Measurements from ENCODE around the gene CCDC192.

Gene CCDC192

GRCh38 chr5:127680595-127680994 lies 22.6 kb upstream of the CCDC192 start:
- no peak overlapping the region for H3K27ac ChIP-seq (ENCODE audit: low read depth, low read length)
- no peaks in the 10 kb centered on the region for H3F3A ChIP-seq (ENCODE audit: control insufficient read depth, insufficient read depth)
- H3K4me2 ChIP-seq (ENCODE audit: low read length), result no peak overlapping the region
- TF ChIP-seq EZH2phosphoT487 (IDR thresholded peaks at IDR 0.05; ENCODE audit: borderline replicate concordance, low read length) (no peak), CTCF (IDR thresholded peaks at IDR 0.05; ENCODE audit: low read depth, low read length, poor library complexity, severe bottlenecking) (no peak)
- H4K20me1 ChIP-seq (ENCODE audit: control insufficient read depth, insufficient read depth, low read depth, low read length), result no peaks in the 10 kb centered on the region
- no peaks in the 10 kb centered on the region for H3K4me1 ChIP-seq (ENCODE audit: control insufficient read depth, low read length)
- no peaks in the 10 kb centered on the region for H3K79me2 ChIP-seq (ENCODE audit: control insufficient read depth, low read length)
- H3K9me2 ChIP-seq (replicated peaks; ENCODE audit: control insufficient read depth, low read length), result no peaks in the 10 kb centered on the region
- H3K9me3 ChIP-seq (ENCODE audit: control insufficient read depth, insufficient read depth, low read length), result no peaks in the 10 kb centered on the region
- H3K27me3 ChIP-seq (ENCODE audit: control insufficient read depth, low read length), result no peaks in the 10 kb centered on the region
- no peak overlapping the region for H3K4me3 ChIP-seq (ENCODE audit: low read length)
- H3K36me3 ChIP-seq (ENCODE audit: control insufficient read depth, low read length), result no peaks in the 10 kb centered on the region

- H3K27ac ChIP-seq (ENCODE audit: low read depth, low read length), result no peak overlapping the region
- H3K4me3 ChIP-seq (ENCODE audit: low read length), result no peak overlapping the region
- no peak overlapping the region for H3K4me2 ChIP-seq (ENCODE audit: low read length)
- TF ChIP-seq CTCF (IDR thresholded peaks at IDR 0.05; ENCODE audit: low read depth, low read length, poor library complexity, severe bottlenecking), result no peak
- no peaks in the 10 kb centered on the region for H3K36me3 ChIP-seq (ENCODE audit: control insufficient read depth, low read length)
- H3K9me3 ChIP-seq (ENCODE audit: control insufficient read depth, insufficient read depth, low read length), result no peaks in the 10 kb centered on the region
- H3K79me2 ChIP-seq (ENCODE audit: control insufficient read depth, low read length), result no peaks in the 10 kb centered on the region
- H3K4me1 ChIP-seq (ENCODE audit: control insufficient read depth, low read length), result no peaks in the 10 kb centered on the region
- no peaks in the 10 kb centered on the region for H3K27me3 ChIP-seq (ENCODE audit: control insufficient read depth, low read length)
- no peaks in the 10 kb centered on the region for H3F3A ChIP-seq (ENCODE audit: control insufficient read depth, insufficient read depth)
- no peaks in the 10 kb centered on the region for H3K9me2 ChIP-seq (replicated peaks; ENCODE audit: control insufficient read depth, low read length)
- H4K20me1 ChIP-seq (ENCODE audit: control insufficient read depth, insufficient read depth, low read depth, low read length), result no peaks in the 10 kb centered on the region
Observed at GRCh38 chr5:127683008-127683407, 20.2 kb upstream of the CCDC192 start.

- Histone ChIP-seq H3K27ac (ENCODE audit: low read depth, low read length) (no peak overlapping the region), H3K79me2 (ENCODE audit: control insufficient read depth, low read length) (no peaks in the 10 kb centered on the region), H4K20me1 (ENCODE audit: control insufficient read depth, insufficient read depth, low read depth, low read length) (no peaks in the 10 kb centered on the region), H3K4me2 (ENCODE audit: low read length) (no peak overlapping the region), H3F3A (ENCODE audit: control insufficient read depth, insufficient read depth) (no peaks in the 10 kb centered on the region), H3K36me3 (ENCODE audit: control insufficient read depth, low read length) (no peaks in the 10 kb centered on the region), H3K9me2 (replicated peaks; ENCODE audit: control insufficient read depth, low read length) (no peaks in the 10 kb centered on the region), H3K4me3 (ENCODE audit: low read length) (no peak overlapping the region), H3K4me1 (ENCODE audit: control insufficient read depth, low read length) (no peaks in the 10 kb centered on the region), H3K27me3 (ENCODE audit: control insufficient read depth, low read length) (no peaks in the 10 kb centered on the region), H3K9me3 (ENCODE audit: control insufficient read depth, insufficient read depth, low read length) (no peaks in the 10 kb centered on the region)
- no peak for TF ChIP-seq EZH2phosphoT487 (IDR thresholded peaks at IDR 0.05; ENCODE audit: borderline replicate concordance, low read length)
- no peak for TF ChIP-seq CTCF (IDR thresholded peaks at IDR 0.05; ENCODE audit: low read depth, low read length, poor library complexity, severe bottlenecking)
Observed at GRCh38 chr5:127684726-127685467, 18.3 kb upstream of the CCDC192 start.
